ENCODE results near the gene HLA-E.
"Not testable (repeated sequence)": the region's sequence is repeated elsewhere in the genome, so short reads cannot be mapped to it uniquely, and the experiment has no call there.

The HLA-E gene

DNA sequence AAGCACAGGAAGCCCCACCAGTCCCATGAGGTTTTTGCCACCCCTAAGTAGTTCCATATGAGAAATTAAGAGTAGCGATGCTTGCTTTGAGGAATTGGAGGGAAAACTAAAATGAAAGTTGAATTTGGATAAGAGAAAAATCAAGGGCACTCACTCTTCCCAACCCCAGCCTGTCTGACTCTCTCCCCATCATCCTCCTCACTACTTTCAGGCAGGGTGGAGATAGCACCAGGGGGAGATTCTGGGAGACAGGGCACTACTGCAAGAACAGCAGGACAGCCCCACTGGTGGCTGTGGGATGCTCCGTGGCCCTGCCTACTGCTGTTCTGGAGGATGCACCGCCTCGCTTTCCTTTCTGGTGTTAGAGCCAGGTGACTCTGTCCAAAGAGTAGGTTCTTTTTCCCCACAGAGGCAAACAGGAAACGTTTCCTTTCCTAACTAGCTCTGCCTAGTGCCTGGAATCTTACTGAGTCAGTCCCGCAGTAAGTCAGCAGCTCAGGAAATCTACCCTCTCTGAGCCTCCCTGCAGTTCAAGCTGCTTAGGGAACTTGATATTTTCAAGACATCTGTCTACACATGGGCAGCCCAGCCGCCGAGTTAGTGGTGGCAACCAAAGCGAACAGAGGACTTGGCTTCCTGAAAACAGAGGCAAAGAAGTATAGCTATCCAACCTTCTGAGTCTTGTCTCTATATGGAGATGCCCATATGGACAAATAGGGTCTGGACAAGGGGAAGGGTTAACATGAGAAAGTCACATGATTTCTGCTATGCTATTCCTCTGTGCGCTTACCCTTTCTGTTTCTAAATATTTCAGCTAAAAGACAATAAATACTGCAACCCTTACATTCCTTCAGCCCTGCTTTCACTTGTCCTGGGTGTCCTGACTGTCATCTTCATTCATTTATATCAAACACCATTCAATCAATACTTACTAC, 11.4 kb downstream of the HLA-E start:
- DNase-seq (ENCODE audit: low read depth in 2 of 2, low spot score in 1 of 2): no peak

DNA sequence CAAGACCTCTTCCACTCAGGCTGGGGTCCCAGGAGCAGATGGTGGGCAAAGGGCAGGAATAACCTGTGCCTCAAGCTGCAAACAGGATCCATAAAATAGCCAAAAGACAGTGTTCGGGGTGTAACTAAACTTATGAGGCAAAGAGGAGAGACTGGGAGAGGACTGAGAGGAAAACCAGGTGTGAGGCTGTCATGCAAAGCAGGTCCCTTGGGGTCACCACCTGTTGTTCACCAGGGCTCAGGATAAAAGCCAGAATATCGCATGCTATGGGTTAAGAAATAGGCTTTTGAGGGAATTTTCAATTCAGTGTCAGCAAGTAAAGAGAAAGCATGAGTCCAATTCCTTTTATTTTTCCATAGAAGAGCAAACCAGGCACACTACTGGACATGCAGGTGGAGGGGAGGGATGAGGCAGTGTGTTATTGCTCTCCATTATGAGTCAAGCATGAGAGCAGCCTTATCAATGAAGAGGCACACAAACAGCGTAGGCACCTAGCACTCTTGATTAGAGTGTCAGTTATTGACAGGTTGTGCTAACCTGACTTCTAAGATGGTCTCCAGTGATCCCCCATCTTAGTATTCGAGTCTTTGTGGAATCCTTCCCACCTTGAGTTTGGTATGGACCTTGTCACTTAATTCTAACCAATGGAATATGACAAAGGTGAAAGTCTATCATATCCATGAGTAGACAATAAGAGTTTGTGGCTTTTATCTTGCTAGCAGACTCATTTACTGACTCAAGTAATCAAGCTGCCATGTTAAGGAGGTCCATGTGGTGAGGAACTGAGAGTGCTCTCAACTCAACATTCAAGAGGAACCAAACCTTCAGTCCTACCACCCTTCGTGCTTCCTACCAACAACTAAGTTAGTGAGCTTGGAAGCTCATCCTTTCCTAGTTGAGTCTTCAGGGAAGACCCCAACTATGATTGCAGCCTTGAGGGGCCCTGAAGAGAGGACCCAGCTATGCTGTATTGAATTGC, 18.8 kb downstream of the HLA-E start:
- DNase-seq (ENCODE audit: low read depth in 2 of 2, low spot score in 1 of 2): no peak

DNA sequence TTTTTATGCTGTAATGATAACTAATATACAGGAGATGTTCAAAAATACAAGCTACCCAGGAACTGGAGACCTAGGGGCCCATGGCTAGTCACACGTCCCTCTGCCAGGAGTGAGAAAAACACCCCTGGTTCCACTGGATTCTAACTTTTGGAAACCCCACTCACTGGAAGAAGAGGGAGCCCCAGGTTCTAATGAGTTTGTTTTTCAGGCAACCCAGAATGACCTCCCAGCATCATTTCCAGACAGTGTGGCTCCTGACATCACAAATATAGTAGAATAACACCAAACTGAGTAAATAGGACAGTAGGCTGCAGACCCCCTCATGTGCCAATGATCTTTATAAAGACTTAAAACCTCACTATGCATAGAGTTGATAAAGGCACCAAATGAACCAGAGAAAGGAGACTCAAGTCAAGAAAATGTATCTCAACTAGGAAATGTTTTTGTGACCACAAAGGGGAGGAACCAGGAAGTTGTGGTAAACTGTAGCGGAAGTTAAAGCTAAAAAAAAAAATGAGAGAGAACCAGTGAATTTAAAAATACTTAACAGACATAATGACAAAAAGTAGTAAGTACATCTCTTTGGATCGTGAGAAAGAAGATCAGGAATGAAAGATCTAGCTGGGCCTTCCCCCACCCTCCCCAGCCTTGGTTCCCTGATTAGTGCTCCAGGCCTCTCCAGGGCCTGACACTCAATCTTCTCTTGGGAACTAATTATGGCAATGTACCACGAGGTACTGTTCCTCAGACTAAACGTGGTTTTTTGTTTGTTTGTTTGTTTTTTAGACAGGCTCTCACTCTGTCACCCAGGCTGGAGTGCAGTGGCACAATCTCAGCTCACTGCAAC, 19.8 kb downstream of the HLA-E start:
- no peak for DNase-seq (ENCODE audit: low read depth in 2 of 2, low spot score in 1 of 2)

DNA sequence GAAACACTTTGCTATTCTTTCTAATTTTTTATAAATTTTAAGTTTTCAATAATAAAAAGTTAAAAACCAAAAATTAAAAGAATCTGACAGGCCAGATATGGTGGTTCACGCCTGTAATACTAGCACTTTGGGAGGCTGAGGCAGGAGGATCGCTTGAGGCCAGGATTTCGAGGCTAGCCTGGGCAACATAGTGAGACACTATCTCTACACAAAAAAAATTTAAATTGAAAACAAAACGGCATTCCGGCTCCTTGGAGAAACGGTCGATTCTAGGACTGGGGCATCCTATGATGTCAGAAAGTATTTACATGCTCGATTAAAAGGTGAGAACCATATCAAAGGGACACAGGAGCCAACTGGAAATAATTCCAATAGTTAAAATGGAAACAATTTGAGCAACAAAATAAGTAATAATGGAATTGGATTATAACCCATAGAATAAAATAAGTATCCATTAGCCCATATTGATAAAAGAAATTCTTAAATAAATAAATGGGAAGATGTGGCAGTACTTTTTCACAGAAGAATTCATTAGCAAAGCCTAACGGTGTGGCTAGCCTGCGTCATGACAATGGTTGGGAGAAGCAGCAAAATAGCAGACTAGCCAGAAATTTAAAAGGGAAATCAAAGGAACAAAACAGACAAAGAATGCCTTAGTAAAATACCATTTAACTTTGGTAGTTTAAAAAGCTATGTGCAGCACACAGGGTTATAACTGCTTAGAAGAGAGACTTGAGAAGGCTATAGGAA, 21.3 kb downstream of the HLA-E start:
- no peak for DNase-seq (ENCODE audit: low read depth in 2 of 2, low spot score in 1 of 2)

GRCh38 chr6:30511169-30511546, 21.8 kb downstream of the HLA-E start:
- no peak for DNase-seq (ENCODE audit: low read depth in 2 of 2, low spot score in 1 of 2)

DNA sequence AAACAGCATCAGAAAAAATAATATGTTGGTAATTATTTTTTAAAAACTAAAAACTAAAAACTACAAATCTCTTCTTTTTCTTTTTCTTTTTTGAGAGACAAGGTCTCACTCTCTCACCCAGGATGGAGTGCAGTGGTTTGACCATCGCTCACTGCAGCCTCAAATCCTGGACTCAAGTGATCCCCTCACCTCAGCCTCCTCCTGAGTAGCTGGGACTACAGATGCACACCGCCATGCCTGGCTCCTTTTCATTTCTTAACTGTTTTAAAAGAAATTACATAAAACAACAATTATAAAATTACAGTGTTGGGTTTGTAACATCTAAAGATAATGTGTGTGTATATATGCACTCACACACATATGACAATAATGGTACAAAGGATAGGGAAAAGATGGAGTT, 24.1 kb downstream of the HLA-E start:
- DNase-seq (ENCODE audit: low read depth in 2 of 2, low spot score in 1 of 2): no peak

DNA sequence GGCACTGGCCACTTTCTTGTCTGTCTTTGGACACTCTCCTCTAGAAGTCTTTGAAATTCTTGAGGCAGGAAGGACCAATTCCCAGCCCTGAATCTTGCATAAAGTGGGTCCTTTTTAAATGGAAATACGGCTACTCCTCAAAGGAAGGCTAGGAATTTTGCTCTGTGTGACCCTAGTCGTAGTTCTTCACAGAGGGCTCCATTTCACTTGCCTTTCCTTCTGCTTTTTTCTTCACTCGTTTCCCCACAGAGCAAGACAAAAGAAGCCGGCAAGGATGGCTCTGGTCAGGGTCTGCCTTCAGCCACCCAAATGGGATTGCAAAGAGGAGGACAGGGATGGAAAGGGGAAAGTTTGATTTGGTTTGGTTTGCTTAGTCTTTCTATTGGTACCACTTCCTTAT, 25.8 kb downstream of the HLA-E start:
- no peak for DNase-seq (ENCODE audit: low read depth in 2 of 2, low spot score in 1 of 2)

GRCh38 chr6:30515944-30516753, 26.8 kb downstream of the HLA-E start:
- peak; percentile 66 to 81 for DNase-seq (ENCODE audit: low read depth in 2 of 2, low spot score in 1 of 2)

DNA sequence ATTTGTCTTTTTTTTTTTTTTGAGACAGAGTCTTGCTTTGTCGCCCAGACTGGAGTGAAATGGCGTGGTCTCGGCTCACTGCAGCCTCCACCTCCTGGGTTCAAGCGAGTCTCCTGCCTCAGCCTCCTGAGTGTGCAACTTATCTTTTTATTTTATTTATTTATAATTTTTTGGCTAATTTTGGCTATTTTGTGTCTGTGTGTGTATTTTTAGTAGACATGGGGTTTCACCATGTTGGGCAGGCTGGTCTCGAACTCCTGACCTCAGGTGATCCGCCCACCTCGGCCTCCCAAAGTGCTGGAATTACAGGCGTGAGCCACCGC, 27.4 kb downstream of the HLA-E start:
- not testable (repeated sequence) for DNase-seq (ENCODE audit: low read depth in 2 of 2, low spot score in 1 of 2)

- DNase-seq (ENCODE audit: low read depth in 2 of 2, low spot score in 1 of 2): not testable (repeated sequence)
Measured at GRCh38 chr6:30517767-30518504, 28.6 kb downstream of the HLA-E start.

GRCh38 chr6:30518505-30519145, 29.3 kb downstream of the HLA-E start:
- not testable (repeated sequence) for DNase-seq (ENCODE audit: low read depth in 2 of 2, low spot score in 1 of 2)

- no peak for DNase-seq (ENCODE audit: low read depth in 2 of 2, low spot score in 1 of 2)
Measured at GRCh38 chr6:30520522-30520921, 31.2 kb downstream of the HLA-E start.

DNA sequence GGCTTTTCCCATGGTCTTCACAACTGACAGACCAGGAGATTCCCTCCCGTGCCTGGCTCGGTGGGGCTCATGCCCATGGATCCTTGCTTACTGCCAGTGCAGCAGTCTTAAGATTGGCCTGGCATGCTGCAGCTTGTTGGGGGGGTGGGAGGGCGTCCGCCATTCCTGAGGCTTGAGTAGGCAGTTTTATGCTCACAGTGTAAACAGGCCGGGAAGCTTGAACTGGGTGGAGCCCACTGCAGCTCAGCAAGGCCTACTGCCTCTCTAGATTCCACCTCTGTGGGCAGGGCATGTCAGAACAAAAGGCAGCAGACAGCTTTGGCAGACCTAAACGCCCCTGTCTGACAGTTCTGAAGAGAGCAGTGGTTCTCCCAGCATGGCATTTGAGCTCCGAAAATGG, 31.8 kb downstream of the HLA-E start:
- not testable (repeated sequence) for DNase-seq (ENCODE audit: low read depth in 2 of 2, low spot score in 1 of 2)

- not testable (repeated sequence) for DNase-seq (ENCODE audit: low read depth in 2 of 2, low spot score in 1 of 2)
Measured at GRCh38 chr6:30521952-30522351, 32.6 kb downstream of the HLA-E start.

DNA sequence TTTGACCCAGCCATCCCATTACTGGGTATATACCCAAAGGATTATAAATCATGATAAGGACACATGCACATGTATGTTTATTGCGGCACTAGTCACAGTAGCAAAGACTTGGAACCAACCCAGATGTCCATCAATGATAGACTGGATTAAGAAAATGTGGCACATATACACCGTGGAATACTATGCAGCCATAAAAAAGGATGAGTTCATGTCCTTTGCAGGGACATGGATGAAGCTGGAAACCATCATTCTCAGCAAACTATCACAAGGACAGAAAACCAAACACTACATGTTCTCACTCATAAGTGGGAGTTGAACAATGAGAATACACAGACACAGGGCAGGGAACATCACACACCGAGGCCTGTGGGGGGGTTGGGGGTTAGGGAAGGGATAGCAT, 37.1 kb downstream of the HLA-E start:
- not testable (repeated sequence) for DNase-seq (ENCODE audit: low read depth in 2 of 2, low spot score in 1 of 2)

- not testable (repeated sequence) for DNase-seq (ENCODE audit: low read depth in 2 of 2, low spot score in 1 of 2)
Measured at GRCh38 chr6:30529349-30529875, 40.1 kb downstream of the HLA-E start.

DNA sequence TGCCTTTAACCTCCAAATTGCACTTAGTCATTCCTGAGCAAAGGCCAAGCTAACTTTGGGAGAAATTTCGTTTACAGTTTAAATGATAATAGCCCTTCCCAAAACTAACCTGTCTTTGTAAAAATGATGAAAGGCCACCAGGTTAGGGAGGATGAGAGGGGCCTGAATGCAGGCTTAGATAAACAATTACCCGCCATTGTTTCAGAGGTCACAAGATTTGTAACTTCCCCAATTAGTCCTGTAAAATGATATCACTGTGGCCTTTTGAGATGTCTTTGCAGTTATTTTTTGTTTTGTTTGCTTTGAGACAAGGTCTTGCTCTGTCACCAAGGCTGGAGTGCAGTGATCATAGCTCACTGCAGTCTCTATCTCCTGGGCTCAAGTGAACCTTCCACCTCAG, 40.7 kb downstream of the HLA-E start:
- DNase-seq (ENCODE audit: low read depth in 2 of 2, low spot score in 1 of 2): no peak

All from stimulated activated CD8-positive, alpha-beta memory T cell treated with anti-CD3 and anti-CD28 coated beads, Interleukin-4, amount 100 ng/mL, for 1 hour (primary cell).